IMR-90 (cell line): Measurements from ENCODE around the gene SHC2. TPM values are rescaled to one million over a fixed set of nuclear protein-coding genes. Genes with fewer than 3 reads are reported as not detected.

ENCODE experiments used
- ATAC-seq: fragments of 200-7000 bp; cut with Tn5 transposase; 2 replicates; pipeline ENCODE4 v1.9.1; 2020; ENCODE audit warnings: low read depth, mild to moderate bottlenecking, moderate library complexity
- BruUV-seq: library from RNA; stranded (reverse); fragments of 400-500 nt; replicated peaks from 2 replicates; lab custom pipeline; 2021; lab: Mats Ljungman, UMichigan
- CTCF ChIA-PET: fragments of 300-600 bp; formaldehyde crosslinking; extraction: SDS; loops from one replicate; lab custom pipeline; 2021; ENCODE audit warnings: antibody characterized with exemption; lab: Yijun Ruan, JAX
- POLR2A ChIA-PET: fragments of 300-600 bp; sonication (Branson Sonifier 250); formaldehyde crosslinking; loops from one replicate; lab custom pipeline; 2022; ENCODE audit warnings: antibody characterized with exemption; ENCODE audit not compliant: unreplicated experiment; lab: Charles Lee
- DNase-seq: peaks from one replicate; pipeline ENCODE4 v3.0.0; 2013
- H2AFZ ChIP-seq: replicated peaks from 2 replicates; pipeline ENCODE3; 2013; ENCODE audit warnings: low read length, mild to moderate bottlenecking; ENCODE audit not compliant: poor library complexity
- H2AK5ac ChIP-seq: 2 replicates; pipeline ENCODE4 v1.6.1; 2013; ENCODE audit warnings: low read depth, low read length, inconsistent platforms
- H2AK9ac ChIP-seq: replicated peaks from 2 replicates; pipeline ENCODE3; 2013; ENCODE audit warnings: mild to moderate bottlenecking, low read depth, low read length, moderate library complexity; ENCODE audit not compliant: poor library complexity
- H2BK120ac ChIP-seq: 2 replicates; pipeline ENCODE4 v1.6.1; 2013; ENCODE audit warnings: low read depth, low read length, inconsistent platforms
- H2BK15ac ChIP-seq: 3 replicates; pipeline ENCODE4 v1.6.1; 2013; ENCODE audit warnings: low read depth, low read length, inconsistent platforms
- H2BK20ac ChIP-seq: 2 replicates; pipeline ENCODE4 v1.6.1; 2013; ENCODE audit warnings: low read depth, mild to moderate bottlenecking, inconsistent platforms, low read length, moderate library complexity
- H2BK5ac ChIP-seq: 2 replicates; pipeline ENCODE4 v1.6.1; 2013; ENCODE audit warnings: mild to moderate bottlenecking, low read depth, low read length, inconsistent platforms; ENCODE audit not compliant: poor library complexity, severe bottlenecking
- H3K14ac ChIP-seq: replicated peaks from 2 replicates; pipeline ENCODE4 v1.6.1; 2013; ENCODE audit warnings: low read depth, low read length, inconsistent platforms
- H3K18ac ChIP-seq: 2 replicates; pipeline ENCODE4 v1.6.1; 2013; ENCODE audit warnings: low read depth, low read length, control low read depth
- H3K23ac ChIP-seq: 2 replicates; pipeline ENCODE4 v1.6.1; 2013; ENCODE audit warnings: low read depth, low read length, inconsistent platforms
- H3K27ac ChIP-seq: 2 replicates; pipeline ENCODE4 v1.5.1; 2013; ENCODE audit warnings: mild to moderate bottlenecking, control low read depth, low read length; ENCODE audit not compliant: insufficient read depth
- H3K27me3 ChIP-seq: 2 replicates; pipeline ENCODE4 v1.6.1; 2013; ENCODE audit warnings: low read length; ENCODE audit not compliant: control insufficient read depth, insufficient read depth
- H3K36me3 ChIP-seq: 2 replicates; pipeline ENCODE4 v1.6.1; 2013; ENCODE audit warnings: low read length, mixed read lengths; ENCODE audit not compliant: control insufficient read depth, insufficient read depth
- H3K4ac ChIP-seq: 2 replicates; pipeline ENCODE4 v1.6.1; 2013; ENCODE audit warnings: low read depth, low read length, inconsistent platforms
- H3K4me1 ChIP-seq: 2 replicates; pipeline ENCODE4 v1.6.1; 2013; ENCODE audit warnings: low read length, mixed read lengths; ENCODE audit not compliant: control insufficient read depth, insufficient read depth
- H3K4me2 ChIP-seq: 2 replicates; pipeline ENCODE4 v1.6.1; 2013; ENCODE audit warnings: low read depth, mild to moderate bottlenecking, control low read depth, low read length, moderate library complexity
- H3K4me3 ChIP-seq: 2 replicates; pipeline ENCODE4 v1.5.1; 2013; ENCODE audit warnings: low read depth, mild to moderate bottlenecking, control low read depth, low read length, moderate library complexity; ENCODE audit not compliant: insufficient read depth
- H3K56ac ChIP-seq: 2 replicates; pipeline ENCODE4 v1.6.1; 2013; ENCODE audit warnings: low read length, inconsistent platforms; ENCODE audit not compliant: insufficient read depth; ENCODE audit errors: extremely low read depth
- H3K79me1 ChIP-seq, 2 experiments: 2 replicates each; pipeline ENCODE4 v1.6.1; 2013; ENCODE audit warnings: low read length in 2 of 2, inconsistent platforms in 1 of 2, low read depth in 1 of 2
- H3K9ac ChIP-seq: 2 replicates; pipeline ENCODE4 v1.6.1; 2013; ENCODE audit warnings: low read depth, low read length, control low read depth
- H3K9me1 ChIP-seq: 2 replicates; pipeline ENCODE4 v1.6.1; 2013; ENCODE audit warnings: low read length, inconsistent platforms; ENCODE audit not compliant: insufficient read depth
- H3K9me3 ChIP-seq: 2 replicates; pipeline ENCODE4 v1.6.1; 2013; ENCODE audit warnings: low read length; ENCODE audit not compliant: control insufficient read depth, insufficient read depth
- H4K20me1 ChIP-seq: 2 replicates; pipeline ENCODE4 v1.6.1; 2013; ENCODE audit warnings: low read length, inconsistent platforms; ENCODE audit not compliant: insufficient read depth
- H4K5ac ChIP-seq: 2 replicates; pipeline ENCODE4 v1.6.1; 2013; ENCODE audit warnings: mild to moderate bottlenecking, low read depth, low read length, control low read depth
- H4K8ac ChIP-seq, 2 experiments: 2 replicates each; pipeline ENCODE4 v1.6.1; 2013; ENCODE audit warnings: low read depth in 2 of 2, low read length in 2 of 2, control low read depth in 1 of 2, inconsistent platforms in 1 of 2
- H4K91ac ChIP-seq: 2 replicates; pipeline ENCODE4 v1.6.1; 2013; ENCODE audit warnings: low read depth, low read length, inconsistent platforms; ENCODE audit not compliant: insufficient read depth
- BHLHE40 ChIP-seq: fragments of 150-350 bp; IDR thresholded peaks from 2 replicates; pipeline ENCODE4 v1.6.1; 2016; ENCODE audit warnings: mild to moderate bottlenecking, low read depth, low read length
- CEBPB ChIP-seq: IDR thresholded peaks from 2 replicates; pipeline ENCODE4 v1.6.1; 2012; ENCODE audit warnings: low read depth, low read length, improper control_type of control experiment
- CHD1 ChIP-seq: IDR thresholded peaks from 2 replicates; pipeline ENCODE4 v1.6.1; 2012; ENCODE audit warnings: low read depth, low read length, improper control_type of control experiment
- FOS ChIP-seq: fragments of 150-350 bp; IDR thresholded peaks from 2 replicates; pipeline ENCODE4 v1.6.1; 2016; ENCODE audit warnings: low read depth, low read length
- MAFK ChIP-seq: IDR thresholded peaks from 2 replicates; pipeline ENCODE4 v1.6.1; 2012; ENCODE audit warnings: low read depth, low read length, improper control_type of control experiment
- MAZ ChIP-seq: IDR thresholded peaks from 2 replicates; pipeline ENCODE4 v1.6.1; 2012; ENCODE audit warnings: low read depth, mild to moderate bottlenecking, low read length, improper control_type of control experiment, moderate library complexity, borderline replicate concordance
- MXI1 ChIP-seq: IDR thresholded peaks from 2 replicates; pipeline ENCODE4 v1.6.1; 2012; ENCODE audit warnings: low read depth, mild to moderate bottlenecking, low read length, moderate library complexity, borderline replicate concordance
- RAD21 ChIP-seq: IDR thresholded peaks from 2 replicates; pipeline ENCODE4 v1.6.1; 2012; ENCODE audit warnings: low read length, improper control_type of control experiment
- RCOR1 ChIP-seq: IDR thresholded peaks from 2 replicates; pipeline ENCODE4 v1.6.1; 2012; ENCODE audit warnings: mild to moderate bottlenecking, low read length, improper control_type of control experiment; ENCODE audit not compliant: insufficient replicate concordance
- RFX5 ChIP-seq: IDR thresholded peaks from 2 replicates; pipeline ENCODE4 v1.8.0; 2012; ENCODE audit warnings: low read depth, mild to moderate bottlenecking, low read length, moderate library complexity
- SMC3 ChIP-seq: fragments of 150-350 bp; IDR thresholded peaks from 2 replicates; pipeline ENCODE4 v1.6.1; 2016; ENCODE audit warnings: low read depth, mild to moderate bottlenecking, antibody characterized with exemption, low read length, moderate library complexity
- WGBS, 2 experiments: methylation state at CpG; one replicate each; pipeline versions ENCODE4 v1.1.5 to v1.1.7; 2013; ENCODE audit warnings: missing lambda C conversion rate in 2 of 2; ENCODE audit not compliant: insufficient read length in 1 of 2; ENCODE audit errors: extremely low coverage in 2 of 2; 5-methylcytosine and 5-hydroxymethylcytosine counted together
- dilution Hi-C: fragments of 300-500 bp; cut with HindIII; formaldehyde crosslinking; loops from one replicate; pipeline ENCODE4 v1.14.3; 2018; ENCODE audit warnings: low sequenced_read_pairs; ENCODE audit not compliant: unreplicated experiment
- in situ Hi-C: fragments of 300-500 bp; cut with MboI; formaldehyde crosslinking; loops from 3 replicates; pipeline ENCODE4 v1.14.3; 2019; ENCODE audit warnings: low sequenced_read_pairs, inconsistent platforms, mixed read lengths
- intact Hi-C: fragments of 100-400 bp; cut with micrococcal nuclease; formaldehyde crosslinking; loops from 2 replicates; pipeline ENCODE4 v1.10.0; 2022
- polyA plus RNA-seq, 3 experiments: library from polyadenylated mRNA; depleted of rRNA; stranded (reverse); fragments of >200 nt; gene quantifications; 2 replicates each; pipeline ENCODE4 v1.2.3, GENCODE V29; 2012; ENCODE audit warnings: low replicate concordance in 1 of 3
- total RNA-seq: library from RNA; depleted of rRNA; stranded (reverse); fragments of >200 nt; gene quantifications from 2 replicates; pipeline ENCODE4 v1.2.3, GENCODE V29; 2012
- TF ChIP-seq, protein P1 (sequence below): conservative IDR thresholded peaks from 2 replicates; pipeline ENCODE4 v1.5.1; 2012; ENCODE audit warnings: mild to moderate bottlenecking, low read depth, low read length, improper control_type of control experiment
- TF ChIP-seq, protein P2 (sequence below): fragments of 150-350 bp; IDR thresholded peaks from 2 replicates; pipeline ENCODE4 v1.6.1; 2016; ENCODE audit warnings: low read depth, mild to moderate bottlenecking, low read length, moderate library complexity, borderline replicate concordance
- TF ChIP-seq, protein P3 (sequence below): fragments of 150-350 bp; IDR thresholded peaks from 2 replicates; pipeline ENCODE4 v1.6.1; 2017; ENCODE audit warnings: mild to moderate bottlenecking, antibody characterized with exemption, low read length, low read depth

Gene SHC2
- total and polyA plus RNA-seq, 2 of the 4 experiments (the other 2 are of a cell fraction) = 0.68 TPM; not detected in 1

DNA sequence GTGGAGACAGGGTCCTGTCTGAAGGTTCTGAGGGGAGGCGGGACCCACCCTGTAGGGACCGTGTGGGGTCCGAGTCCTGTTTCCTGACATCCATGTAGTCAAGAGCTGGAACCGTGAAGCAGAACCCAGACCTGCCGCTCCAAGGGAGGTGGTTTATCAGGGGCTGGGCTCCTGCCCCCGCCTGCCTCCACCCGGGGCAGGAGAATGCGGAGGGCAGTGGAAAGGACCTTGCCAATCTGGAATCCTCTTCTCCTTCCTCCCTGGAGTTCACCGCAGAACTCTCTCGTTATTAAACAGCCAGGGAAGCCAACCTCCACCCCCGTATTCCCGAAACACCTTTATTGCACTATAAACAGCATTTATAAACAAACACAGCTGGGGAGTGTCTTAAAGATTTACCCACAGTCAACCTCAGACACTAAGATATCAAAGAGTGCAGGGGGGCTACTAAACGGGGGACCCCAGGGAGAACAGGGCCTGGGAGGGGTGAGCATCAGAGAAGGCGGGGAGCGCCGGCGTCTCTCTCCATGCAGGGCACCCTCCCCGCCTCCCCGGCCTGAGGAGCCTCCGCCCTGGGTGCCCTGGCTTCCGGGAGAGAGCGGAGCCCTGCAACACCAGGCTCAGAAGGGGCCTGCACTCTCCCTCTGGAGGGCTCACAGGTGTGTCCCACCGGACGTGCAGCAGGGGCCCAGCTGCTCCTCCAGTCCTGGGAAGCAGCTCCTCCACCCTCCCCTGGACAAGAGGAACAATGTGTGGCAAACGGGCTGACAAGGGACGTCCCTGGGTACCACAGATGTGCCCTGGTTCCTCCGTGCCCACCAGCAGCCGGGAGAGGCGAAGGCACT, 55.5 kb downstream of the SHC2 start:
- Histone ChIP-seq H2BK120ac (no peak overlapping the region), H3K9me1 (no peaks in the 10 kb centered on the region), H3K4me1 (no peaks in the 10 kb centered on the region), H2AFZ (no peak overlapping the region), H3K56ac (no peak overlapping the region), H3K4ac (no peak overlapping the region), H2BK5ac (no peak overlapping the region), H2AK5ac (no peak overlapping the region), H3K27ac (no peak overlapping the region), H3K9me3 (no peaks in the 10 kb centered on the region), H3K27me3 (peaks cover 32% of the 10 kb centered on the region), H2AK9ac (no peak overlapping the region), H2BK20ac (no peak overlapping the region), H3K14ac (no peak overlapping the region), H3K9ac (no peak overlapping the region), H3K79me1 (no peaks in the 10 kb centered on the region), H3K23ac (no peak overlapping the region), H4K5ac (no peak overlapping the region), H3K4me3 (no peak overlapping the region), H4K20me1 (peaks cover 5% of the 10 kb centered on the region; the same call in 1 of the 2 replicates), H3K18ac (no peak overlapping the region), H4K91ac (no peak overlapping the region), H2BK15ac (no peak overlapping the region), H4K8ac (no peak overlapping the region), H3K36me3 (no peaks in the 10 kb centered on the region), H3K4me2 (no peak overlapping the region)
- 56% methylated on average over 5 of the region's 29 CpGs; no CpG with 5 or more reads in 1 of the 2 experiments for WGBS, 2 experiments
- dilution Hi-C loops = no loop called here
- no peak for DNase-seq
- no TSS peak for BruUV-seq
- ChIA-PET CTCF (no interaction called here), POLR2A (no interaction called here)
- no peak for TF ChIP-seq MAZ
- no peak for TF ChIP-seq RAD21
- TF ChIP-seq SMC3 = no peak
- no peak for TF ChIP-seq CHD1
- TF ChIP-seq, protein P1, sequence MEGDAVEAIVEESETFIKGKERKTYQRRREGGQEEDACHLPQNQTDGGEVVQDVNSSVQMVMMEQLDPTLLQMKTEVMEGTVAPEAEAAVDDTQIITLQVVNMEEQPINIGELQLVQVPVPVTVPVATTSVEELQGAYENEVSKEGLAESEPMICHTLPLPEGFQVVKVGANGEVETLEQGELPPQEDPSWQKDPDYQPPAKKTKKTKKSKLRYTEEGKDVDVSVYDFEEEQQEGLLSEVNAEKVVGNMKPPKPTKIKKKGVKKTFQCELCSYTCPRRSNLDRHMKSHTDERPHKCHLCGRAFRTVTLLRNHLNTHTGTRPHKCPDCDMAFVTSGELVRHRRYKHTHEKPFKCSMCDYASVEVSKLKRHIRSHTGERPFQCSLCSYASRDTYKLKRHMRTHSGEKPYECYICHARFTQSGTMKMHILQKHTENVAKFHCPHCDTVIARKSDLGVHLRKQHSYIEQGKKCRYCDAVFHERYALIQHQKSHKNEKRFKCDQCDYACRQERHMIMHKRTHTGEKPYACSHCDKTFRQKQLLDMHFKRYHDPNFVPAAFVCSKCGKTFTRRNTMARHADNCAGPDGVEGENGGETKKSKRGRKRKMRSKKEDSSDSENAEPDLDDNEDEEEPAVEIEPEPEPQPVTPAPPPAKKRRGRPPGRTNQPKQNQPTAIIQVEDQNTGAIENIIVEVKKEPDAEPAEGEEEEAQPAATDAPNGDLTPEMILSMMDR = no peak
- TF ChIP-seq, protein P2, sequence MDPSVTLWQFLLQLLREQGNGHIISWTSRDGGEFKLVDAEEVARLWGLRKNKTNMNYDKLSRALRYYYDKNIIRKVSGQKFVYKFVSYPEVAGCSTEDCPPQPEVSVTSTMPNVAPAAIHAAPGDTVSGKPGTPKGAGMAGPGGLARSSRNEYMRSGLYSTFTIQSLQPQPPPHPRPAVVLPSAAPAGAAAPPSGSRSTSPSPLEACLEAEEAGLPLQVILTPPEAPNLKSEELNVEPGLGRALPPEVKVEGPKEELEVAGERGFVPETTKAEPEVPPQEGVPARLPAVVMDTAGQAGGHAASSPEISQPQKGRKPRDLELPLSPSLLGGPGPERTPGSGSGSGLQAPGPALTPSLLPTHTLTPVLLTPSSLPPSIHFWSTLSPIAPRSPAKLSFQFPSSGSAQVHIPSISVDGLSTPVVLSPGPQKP = no peak
- no peak for TF ChIP-seq RCOR1
- TF ChIP-seq MXI1 = no peak
- TF ChIP-seq MAFK = no peak
- TF ChIP-seq BHLHE40 = no peak
- TF ChIP-seq RFX5 = no peak
- TF ChIP-seq CEBPB = no peak
- TF ChIP-seq FOS = no peak
- TF ChIP-seq, protein P3, sequence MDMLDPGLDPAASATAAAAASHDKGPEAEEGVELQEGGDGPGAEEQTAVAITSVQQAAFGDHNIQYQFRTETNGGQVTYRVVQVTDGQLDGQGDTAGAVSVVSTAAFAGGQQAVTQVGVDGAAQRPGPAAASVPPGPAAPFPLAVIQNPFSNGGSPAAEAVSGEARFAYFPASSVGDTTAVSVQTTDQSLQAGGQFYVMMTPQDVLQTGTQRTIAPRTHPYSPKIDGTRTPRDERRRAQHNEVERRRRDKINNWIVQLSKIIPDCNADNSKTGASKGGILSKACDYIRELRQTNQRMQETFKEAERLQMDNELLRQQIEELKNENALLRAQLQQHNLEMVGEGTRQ = no peak
- intact Hi-C loops = no loop called here
- in situ Hi-C loops = no loop called here
- no peak for ATAC-seq
